WERI-Rb-1 (cell line): ENCODE measurements around the gene ETHE1.
"Not testable (repeated sequence)": the region's sequence is repeated elsewhere in the genome, so short reads cannot be mapped to it uniquely, and the experiment has no call there.

Experiments
- DNase-seq: peaks from one replicate; pipeline ENCODE4 v3.0.0-alpha.2; 2020
- H3K27ac ChIP-seq: fragments of 250-450 bp; sonication (Bioruptor Pico); 2 replicates; pipeline ENCODE4 v1.5.1; 2020; ENCODE audit warnings: mild to moderate bottlenecking, moderate library complexity
- H3K27me3 ChIP-seq: fragments of 250-450 bp; sonication (Bioruptor Pico); 2 replicates; pipeline ENCODE4 v1.5.1; 2021; ENCODE audit warnings: mild to moderate bottlenecking, low read depth, moderate library complexity; ENCODE audit not compliant: insufficient read depth, severe bottlenecking
- H3K36me3 ChIP-seq: fragments of 250-450 bp; sonication (Bioruptor Pico); 2 replicates; pipeline ENCODE4 v1.5.1; 2020; ENCODE audit warnings: mild to moderate bottlenecking, moderate library complexity
- H3K4me3 ChIP-seq: 2 replicates; pipeline ENCODE4 v1.5.1; 2011; ENCODE audit warnings: low read depth, mild to moderate bottlenecking, control low read depth, low read length
- H3K9me3 ChIP-seq: fragments of 250-450 bp; sonication (Bioruptor Pico); 2 replicates; pipeline ENCODE4 v1.5.1; 2021; ENCODE audit warnings: mild to moderate bottlenecking, moderate library complexity; ENCODE audit not compliant: severe bottlenecking
- CTCF ChIP-seq: IDR thresholded peaks from 2 replicates; pipeline ENCODE4 v1.5.1; 2011; ENCODE audit warnings: low read depth, mild to moderate bottlenecking, control low read depth, inconsistent platforms, low read length

Gene ETHE1

GRCh38 chr19:43554317-43554895, 27.4 kb upstream of the ETHE1 start:
- Histone ChIP-seq H3K9me3 (no peaks in the 10 kb centered on the region), H3K4me3 (no peak overlapping the region), H3K27ac (peak overlapping the region; percentile 70; the same call in 1 of the 2 replicates), H3K27me3 (no peaks in the 10 kb centered on the region), H3K36me3 (peaks cover 60% of the 10 kb centered on the region)
- DNase-seq = no peak
- no peak for TF ChIP-seq CTCF

- peak overlapping the region; percentile 70 for H3K27ac ChIP-seq
- no peaks in the 10 kb centered on the region for H3K9me3 ChIP-seq
- no peak for TF ChIP-seq CTCF
- H3K27me3 ChIP-seq = no peaks in the 10 kb centered on the region
- no peak overlapping the region for H3K4me3 ChIP-seq
- DNase-seq = peak; percentile 36
- peaks cover 67% of the 10 kb centered on the region for H3K36me3 ChIP-seq
Observed at GRCh38 chr19:43553656-43554055, 26.7 kb upstream of the ETHE1 start.

- TF ChIP-seq CTCF = no peak
- Histone ChIP-seq H3K27me3 (no peaks in the 10 kb centered on the region), H3K27ac (peak overlapping the region; percentile 70), H3K36me3 (peaks cover 67% of the 10 kb centered on the region), H3K9me3 (no peaks in the 10 kb centered on the region), H3K4me3 (no peak overlapping the region)
- DNase-seq = peak; percentile 20
Observed at GRCh38 chr19:43552616-43553015, 25.6 kb upstream of the ETHE1 start.

GRCh38 chr19:43552198-43552450, 25.1 kb upstream of the ETHE1 start:
- no peak for TF ChIP-seq CTCF
- no peaks in the 10 kb centered on the region for H3K27me3 ChIP-seq
- DNase-seq = no peak
- H3K4me3 ChIP-seq = no peak overlapping the region
- H3K9me3 ChIP-seq = no peaks in the 10 kb centered on the region
- no peak overlapping the region for H3K27ac ChIP-seq
- H3K36me3 ChIP-seq = peaks cover 67% of the 10 kb centered on the region

GRCh38 chr19:43551399-43552197, 24.6 kb upstream of the ETHE1 start:
- Histone ChIP-seq H3K9me3 (no peaks in the 10 kb centered on the region), H3K4me3 (no peak overlapping the region), H3K36me3 (peaks cover 66% of the 10 kb centered on the region), H3K27ac (no peak overlapping the region), H3K27me3 (no peaks in the 10 kb centered on the region)
- TF ChIP-seq CTCF = no peak
- DNase-seq = no peak

GRCh38 chr19:43548706-43549105, 21.7 kb upstream of the ETHE1 start:
- Histone ChIP-seq H3K27me3 (no peaks in the 10 kb centered on the region), H3K36me3 (peaks cover 57% of the 10 kb centered on the region), H3K9me3 (no peaks in the 10 kb centered on the region), H3K27ac (no peak overlapping the region), H3K4me3 (no peak overlapping the region)
- no peak for DNase-seq
- no peak for TF ChIP-seq CTCF

GRCh38 chr19:43547926-43548325, 20.9 kb upstream of the ETHE1 start:
- not testable (repeated sequence) for H3K9me3 ChIP-seq, H3K27ac ChIP-seq, H3K27me3 ChIP-seq, H3K4me3 ChIP-seq, DNase-seq
- peaks cover 57% of the 10 kb centered on the region for H3K36me3 ChIP-seq
